OCI-LY1 (cell line): ENCODE data around the gene GNG11.

Experiments used
- H2AFZ ChIP-seq: fragments of 200-600 bp; sonication (generic), shearing (Covaris generic); 2 replicates; pipeline ENCODE4 v1.6.0; 2014; ENCODE audit warnings: antibody characterized with exemption, mild to moderate bottlenecking, low read length
- H3F3A ChIP-seq: fragments of 200-600 bp; sonication (generic), shearing (Covaris generic); 2 replicates; pipeline ENCODE4 v1.6.0; 2014; ENCODE audit warnings: mild to moderate bottlenecking, antibody characterized with exemption, low read length, moderate library complexity; ENCODE audit not compliant: insufficient read depth
- H3K27ac ChIP-seq: fragments of 200-600 bp; sonication (generic); 2 replicates; pipeline ENCODE4 v1.5.1; 2014; ENCODE audit warnings: low read length, mixed run types, mild to moderate bottlenecking, low read depth; ENCODE audit not compliant: poor library complexity, severe bottlenecking
- H3K27me3 ChIP-seq: fragments of 200-600 bp; sonication (generic); 2 replicates; pipeline ENCODE4 v1.6.0; 2014; ENCODE audit warnings: antibody characterized with exemption, mild to moderate bottlenecking, low read length, moderate library complexity; ENCODE audit not compliant: insufficient read depth
- H3K36me3 ChIP-seq: fragments of 200-600 bp; sonication (generic); 2 replicates; pipeline ENCODE4 v1.6.1; 2014; ENCODE audit warnings: mild to moderate bottlenecking, antibody characterized with exemption, low read length, moderate library complexity, mixed read lengths; ENCODE audit not compliant: insufficient read depth
- H3K4me1 ChIP-seq: fragments of 200-600 bp; sonication (generic); 2 replicates; pipeline ENCODE4 v1.5.1; 2014; ENCODE audit warnings: mild to moderate bottlenecking, low read length, moderate library complexity; ENCODE audit not compliant: insufficient read depth, severe bottlenecking
- H3K4me2 ChIP-seq: fragments of 200-600 bp; sonication (generic), shearing (Covaris generic); 2 replicates; pipeline ENCODE4 v1.6.1; 2014; ENCODE audit warnings: low read length
- H3K4me3 ChIP-seq: fragments of 200-600 bp; sonication (generic); 2 replicates; pipeline ENCODE4 v1.5.1; 2014; ENCODE audit warnings: low read length, low read depth, mild to moderate bottlenecking, mixed read lengths; ENCODE audit not compliant: poor library complexity, severe bottlenecking
- H3K79me2 ChIP-seq: fragments of 200-600 bp; shearing (Covaris generic); 2 replicates; pipeline ENCODE4 v1.6.1; 2016; ENCODE audit warnings: mixed run types, low read length, mixed read lengths; ENCODE audit not compliant: insufficient read depth
- H3K9ac ChIP-seq: fragments of 200-600 bp; sonication (generic), shearing (Covaris generic); 2 replicates; pipeline ENCODE4 v1.6.1; 2014; ENCODE audit warnings: mild to moderate bottlenecking, low read length, mixed read lengths
- H3K9me2 ChIP-seq: fragments of 200-600 bp; sonication (generic), shearing (Covaris generic); 2 replicates; pipeline ENCODE4 v1.6.1; 2014; ENCODE audit warnings: low read depth, mild to moderate bottlenecking, low read length, mixed read lengths
- H3K9me3 ChIP-seq: fragments of 200-600 bp; shearing (Covaris generic); 2 replicates; pipeline ENCODE4 v1.6.1; 2014; ENCODE audit warnings: low read length, mixed read lengths
- H4K20me1 ChIP-seq: fragments of 200-600 bp; sonication (generic), shearing (Covaris generic); 2 replicates; pipeline ENCODE4 v1.6.0; 2016; ENCODE audit warnings: mild to moderate bottlenecking, low read length; ENCODE audit not compliant: insufficient read depth
- CTCF ChIP-seq: fragments of 200-600 bp; sonication (generic), shearing (Covaris generic); IDR thresholded peaks from 2 replicates; pipeline ENCODE4 v1.5.1; 2017; ENCODE audit warnings: mild to moderate bottlenecking, antibody characterized with exemption, low read length, moderate library complexity, mixed read lengths
- EZH2 ChIP-seq: fragments of 200-600 bp; sonication (generic), shearing (Covaris generic); IDR thresholded peaks from 2 replicates; pipeline ENCODE4 v1.8.0; 2017; ENCODE audit warnings: borderline replicate concordance, mixed run types, mild to moderate bottlenecking, antibody characterized with exemption, low read length, moderate library complexity, mixed read lengths

GNG11 gene

GRCh38 chr7:93955304-93955703 lies 33.8 kb downstream of the GNG11 start:
- no peaks in the 10 kb centered on the region for H3K27me3 ChIP-seq
- no peaks in the 10 kb centered on the region for H3K79me2 ChIP-seq

GRCh38 chr7:93957767-93958166 lies 36.2 kb downstream of the GNG11 start:
- H3K4me2 ChIP-seq, result no peak overlapping the region
- no peaks in the 10 kb centered on the region for H3K9me2 ChIP-seq
- no peaks in the 10 kb centered on the region for H3K79me2 ChIP-seq

More at GRCh38 chr7:93955304-93955703, 33.8 kb downstream of the GNG11 start:
- Histone ChIP-seq H3K4me1 (peaks cover 28% of the 10 kb centered on the region), H3K4me2 (no peak overlapping the region), H3K9ac (no peak overlapping the region), H4K20me1 (no peaks in the 10 kb centered on the region), H3K9me2 (no peaks in the 10 kb centered on the region), H3K36me3 (no peaks in the 10 kb centered on the region), H3K4me3 (no peak overlapping the region), H3K27ac (no peak overlapping the region), H3K9me3 (no peaks in the 10 kb centered on the region), H2AFZ (no peak overlapping the region), H3F3A (no peaks in the 10 kb centered on the region)
- TF ChIP-seq CTCF (no peak), EZH2 (no peak)

GRCh38 chr7:93958216-93958615 lies 36.7 kb downstream of the GNG11 start:
- H4K20me1 ChIP-seq, result no peaks in the 10 kb centered on the region

More at GRCh38 chr7:93957767-93958166, 36.2 kb downstream of the GNG11 start:
- no peaks in the 10 kb centered on the region for H3F3A ChIP-seq
- H3K4me3 ChIP-seq, result no peak overlapping the region
- H3K9ac ChIP-seq, result no peak overlapping the region
- TF ChIP-seq CTCF (no peak), EZH2 (no peak)
- no peaks in the 10 kb centered on the region for H3K27me3 ChIP-seq
- no peaks in the 10 kb centered on the region for H4K20me1 ChIP-seq
- H2AFZ ChIP-seq, result no peak overlapping the region
- H3K4me1 ChIP-seq, result peaks cover 28% of the 10 kb centered on the region
- H3K9me3 ChIP-seq, result no peaks in the 10 kb centered on the region
- no peak overlapping the region for H3K27ac ChIP-seq
- no peaks in the 10 kb centered on the region for H3K36me3 ChIP-seq

More at GRCh38 chr7:93958216-93958615, 36.7 kb downstream of the GNG11 start:
- no peaks in the 10 kb centered on the region for H3K36me3 ChIP-seq
- H3K79me2 ChIP-seq, result no peaks in the 10 kb centered on the region
- H3K9me2 ChIP-seq, result no peaks in the 10 kb centered on the region
- no peak overlapping the region for H3K27ac ChIP-seq
- no peak overlapping the region for H3K4me2 ChIP-seq
- H3F3A ChIP-seq, result no peaks in the 10 kb centered on the region
- peaks cover 28% of the 10 kb centered on the region for H3K4me1 ChIP-seq
- H2AFZ ChIP-seq, result no peak overlapping the region
- no peak overlapping the region for H3K4me3 ChIP-seq
- H3K9me3 ChIP-seq, result no peaks in the 10 kb centered on the region
- H3K27me3 ChIP-seq, result no peaks in the 10 kb centered on the region
- H3K9ac ChIP-seq, result no peak overlapping the region
- TF ChIP-seq CTCF (no peak), EZH2 (no peak)
